ENCODE results near the gene SORBS1.

DNA sequence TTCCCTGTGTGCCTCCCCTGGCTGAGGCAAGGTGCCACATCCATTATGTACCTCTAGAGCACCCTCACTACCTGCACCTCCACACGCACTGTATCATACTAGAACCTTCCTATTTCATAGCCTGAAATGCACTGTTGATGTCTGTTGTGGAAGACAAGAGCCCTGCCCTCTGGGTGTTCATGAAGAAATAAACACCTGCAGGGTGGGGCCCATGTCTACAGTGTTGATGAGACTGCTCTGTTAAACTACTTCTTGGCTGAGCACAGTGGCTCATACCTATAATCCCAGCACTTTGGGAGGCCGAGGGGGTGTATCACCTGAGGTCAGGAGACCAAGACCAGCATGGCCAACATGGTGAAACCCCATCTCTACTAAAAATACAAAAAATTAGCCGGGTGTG is 14.0 kb downstream of the SORBS1 start:
- TF ChIP-seq NR2F2 (IDR thresholded peaks at IDR 0.05; ENCODE audit: borderline replicate concordance, low read depth) (no peak), U2AF1 (optimal IDR thresholded peaks at IDR 0.05; ENCODE audit: low read depth, low read length) (no peak), SMAD3 (CRISPR knock-in tag; IDR thresholded peaks at IDR 0.05) (no peak), TEAD2 (CRISPR knock-in tag; IDR thresholded peaks at IDR 0.05) (no peak), CHD4 (IDR thresholded peaks at IDR 0.05; ENCODE audit: borderline replicate concordance, low read length) (no peak), CC2D1A (CRISPR knock-in tag; IDR thresholded peaks at IDR 0.05) (no peak), ZNF20 (CRISPR knock-in tag; IDR thresholded peaks at IDR 0.05) (no peak)
